HCT116 (cell line): Measurements from ENCODE around the gene SAG. TPM values are rescaled to one million over a fixed set of nuclear protein-coding genes. Genes with fewer than 3 reads are reported as not detected.

Experiments used
- ATAC-seq: fragments of 200-7000 bp; cut with Tn5 transposase; 2 replicates; pipeline ENCODE4 v1.9.1; 2020; ENCODE audit warnings: mild to moderate bottlenecking, moderate library complexity
- BruUV-seq: library from RNA; stranded (reverse); fragments of 400-500 nt; replicated peaks from 2 replicates; lab custom pipeline; 2021; lab: Mats Ljungman, UMichigan
- CTCF ChIA-PET: fragments of 300-600 bp; sonication (Branson Sonifier 250); formaldehyde crosslinking; loops from one replicate; lab custom pipeline; 2021; ENCODE audit warnings: antibody characterized with exemption; lab: Charles Lee
- POLR2A ChIA-PET: fragments of 300-600, 350-600 bp; sonication (Branson Sonifier 250); formaldehyde crosslinking; loops from one replicate; lab custom pipeline; 2021; ENCODE audit warnings: antibody characterized with exemption; lab: Charles Lee
- RAD21 ChIA-PET, 2 experiments: fragments of 300-600 bp; sonication (Branson Sonifier 250); formaldehyde crosslinking; loops; one replicate each; lab custom pipeline; 2023; ENCODE audit warnings: low total read pairs in 2 of 2; ENCODE audit not compliant: uncharacterized antibody in 2 of 2, unreplicated experiment in 2 of 2, low non-redundant PET in 1 of 2; lab: Charles Lee
- DNase-seq: peaks from one replicate; pipeline ENCODE4 v3.0.0-alpha.2; 2010; ENCODE audit warnings: low read depth, low spot score
- H2AFZ ChIP-seq: fragments of 200-600 bp; shearing (Covaris generic), sonication (generic); 2 replicates; pipeline ENCODE4 v1.6.1; 2017; ENCODE audit warnings: low read depth, mixed run types, mixed read lengths, antibody characterized with exemption, low read length; ENCODE audit not compliant: poor library complexity, severe bottlenecking
- H3K27ac ChIP-seq: 2 replicates; pipeline ENCODE4 v1.5.1; 2012; ENCODE audit warnings: low read depth, low read length
- H3K27me3 ChIP-seq: fragments of 200-600 bp; sonication (generic); 2 replicates; pipeline ENCODE4 v1.6.1; 2016; ENCODE audit warnings: mixed run types, low read length, mixed read lengths; ENCODE audit not compliant: insufficient read depth
- H3K36me3 ChIP-seq, 2 experiments: fragments of 200-500 bp in 1 of 2; fragments of 200-600 bp in 1 of 2; sonication (Bioruptor generic) in 1 of 2; sonication (generic) in 1 of 2; 2 replicates each; pipeline versions ENCODE4 v1.5.1 to v1.6.1; 2014 to 2016; ENCODE audit warnings: low read length in 2 of 2, inconsistent platforms in 1 of 2, mixed read lengths in 1 of 2, mixed run types in 1 of 2; ENCODE audit not compliant: insufficient read depth in 2 of 2, control insufficient read depth in 1 of 2
- H3K4me1 ChIP-seq, 2 experiments: fragments of 200-600 bp in 1 of 2; sonication (generic) in 1 of 2; 2 replicates each; pipeline versions ENCODE4 v1.5.1 to v1.6.1; 2012 to 2017; ENCODE audit warnings: low read length in 2 of 2, inconsistent platforms in 1 of 2, mild to moderate bottlenecking in 1 of 2, mixed read lengths in 1 of 2, mixed run types in 1 of 2, moderate library complexity in 1 of 2; ENCODE audit not compliant: insufficient read depth in 2 of 2, control insufficient read depth in 1 of 2
- H3K4me2 ChIP-seq: fragments of 200-600 bp; sonication (generic); 2 replicates; pipeline ENCODE4 v1.6.1; 2017; ENCODE audit warnings: mixed run types, low read length, mixed read lengths
- H3K4me3 ChIP-seq, 2 experiments: fragments of 200-600 bp in 1 of 2; sonication (generic) in 1 of 2; replicated peaks in 1 of 2; 2 replicates each; pipeline ENCODE4 v1.5.1; 2011 to 2016; ENCODE audit warnings: low read length in 2 of 2, control low read depth in 1 of 2, low read depth in 1 of 2, mild to moderate bottlenecking in 1 of 2, mixed read lengths in 1 of 2, mixed run types in 1 of 2
- H3K79me2 ChIP-seq: fragments of 200-600 bp; sonication (generic); 2 replicates; pipeline ENCODE4 v1.6.1; 2017; ENCODE audit warnings: mild to moderate bottlenecking, mixed run types, low read length, moderate library complexity, mixed read lengths; ENCODE audit not compliant: insufficient read depth
- H3K9ac ChIP-seq: fragments of 200-600 bp; sonication (generic); 2 replicates; pipeline ENCODE4 v1.6.1; 2016; ENCODE audit warnings: low read length, mixed read lengths
- H3K9me2 ChIP-seq: fragments of 200-600 bp; sonication (generic), shearing (Covaris generic); 2 replicates; pipeline ENCODE4 v1.6.1; 2017; ENCODE audit warnings: mixed run types, mild to moderate bottlenecking, moderate library complexity; ENCODE audit not compliant: insufficient read depth
- H3K9me3 ChIP-seq, 2 experiments: fragments of 200-500 bp in 1 of 2; fragments of 200-600 bp in 1 of 2; sonication (Bioruptor generic) in 1 of 2; sonication (generic) in 1 of 2; 2 replicates each; pipeline ENCODE4 v1.6.1; 2014 to 2017; ENCODE audit warnings: low read length in 2 of 2, mixed read lengths in 2 of 2, inconsistent platforms in 1 of 2, low read depth in 1 of 2, mild to moderate bottlenecking in 1 of 2, mixed run types in 1 of 2, moderate library complexity in 1 of 2; ENCODE audit not compliant: control insufficient read depth in 1 of 2, insufficient read depth in 1 of 2
- H4K20me1 ChIP-seq: fragments of 200-600 bp; sonication (generic), shearing (Covaris generic); 2 replicates; pipeline ENCODE4 v1.6.1; 2017; ENCODE audit warnings: mixed run types, mild to moderate bottlenecking, moderate library complexity; ENCODE audit not compliant: insufficient read depth
- CBX3 ChIP-seq: IDR thresholded peaks from 2 replicates; pipeline ENCODE4 v1.6.1; 2012; ENCODE audit warnings: low read depth
- CEBPB ChIP-seq: IDR thresholded peaks from 2 replicates; pipeline ENCODE4 v1.6.1; 2012; ENCODE audit warnings: low read depth
- EGR1 ChIP-seq: IDR thresholded peaks from 2 replicates; pipeline ENCODE4 v1.6.1; 2012; ENCODE audit warnings: low read depth
- JUND ChIP-seq: IDR thresholded peaks from 2 replicates; pipeline ENCODE4 v1.6.1; 2012
- POLR2A ChIP-seq: IDR thresholded peaks from 2 replicates; pipeline ENCODE4 v1.7.0; 2011; ENCODE audit warnings: borderline replicate concordance; ENCODE audit not compliant: insufficient read depth, insufficient read length; ENCODE audit errors: extremely low read depth
- POLR2AphosphoS5 ChIP-seq: IDR thresholded peaks from 2 replicates; pipeline ENCODE4 v1.6.1; 2011; ENCODE audit warnings: mild to moderate bottlenecking, low read depth, low read length, moderate library complexity
- RAD21 ChIP-seq: IDR thresholded peaks from 2 replicates; pipeline ENCODE4 v1.6.1; 2012; ENCODE audit warnings: low read depth, mild to moderate bottlenecking
- SIN3A ChIP-seq: IDR thresholded peaks from 2 replicates; pipeline ENCODE4 v1.6.1; 2012; ENCODE audit warnings: low read depth
- SP1 ChIP-seq: IDR thresholded peaks from 2 replicates; pipeline ENCODE4 v1.6.1; 2012; ENCODE audit warnings: low read depth
- SRF ChIP-seq: IDR thresholded peaks from 2 replicates; pipeline ENCODE4 v1.6.1; 2012; ENCODE audit warnings: low read depth
- TCF7L2 ChIP-seq: IDR thresholded peaks from 2 replicates; pipeline ENCODE4 v1.7.0; 2011; ENCODE audit warnings: borderline replicate concordance, inconsistent platforms; ENCODE audit not compliant: insufficient read depth, insufficient read length; ENCODE audit errors: extremely low read depth
- YY1 ChIP-seq: IDR thresholded peaks from 2 replicates; pipeline ENCODE4 v1.6.1; 2011; ENCODE audit warnings: low read length, low read depth, moderate library complexity, mild to moderate bottlenecking; ENCODE audit not compliant: insufficient replicate concordance; ENCODE audit errors: extremely low read depth
- ZBTB33 ChIP-seq: IDR thresholded peaks from 2 replicates; pipeline ENCODE4 v1.6.1; 2011; ENCODE audit warnings: mild to moderate bottlenecking, low read length, moderate library complexity; ENCODE audit not compliant: insufficient replicate concordance; ENCODE audit errors: extremely low read depth
- ZFX ChIP-seq: fragments of 450-650 bp; IDR thresholded peaks from 2 replicates; pipeline ENCODE4 v1.6.1; 2017
- ZNF274 ChIP-seq: fragments of 200-500 bp; sonication (Bioruptor generic); IDR thresholded peaks from 2 replicates; pipeline ENCODE4 v1.6.1; 2014; ENCODE audit warnings: mild to moderate bottlenecking, low read depth, low read length, inconsistent platforms
- intact Hi-C: fragments of 100-400 bp; cut with micrococcal nuclease; formaldehyde crosslinking; loops from 2 replicates; pipeline ENCODE4 v1.10.0; 2022
- total RNA-seq: library from RNA; stranded (reverse); gene quantifications from one replicate; pipeline ENCODE4 v1.2.1, GENCODE V29; 2021; ENCODE audit not compliant: unreplicated experiment

Gene SAG
- total RNA-seq, 1 experiment from 2014 or later: not detected

GRCh38 chr2:233354971-233355574 is 47.5 kb downstream of the SAG start (continued):
- no peak for TF ChIP-seq CBX3

GRCh38 chr2:233355916-233356315 is 48.3 kb downstream of the SAG start:
- no peaks in the 10 kb centered on the region; the same call in 1 of the 2 replicates for H4K20me1 ChIP-seq
- no peaks in the 10 kb centered on the region for H3K9me2 ChIP-seq
- no peak overlapping the region for H3K27ac ChIP-seq
- no peak for DNase-seq
- no peak overlapping the region for H2AFZ ChIP-seq
- POLR2A ChIA-PET: no interaction called here
- no peaks in the 10 kb centered on the region for H3K9me3 ChIP-seq
- BruUV-seq: TSS peak; percentile 71
- TF ChIP-seq TCF7L2 (no peak), POLR2A (no peak), RAD21 (no peak), ZFX (no peak), JUND (no peak), SP1 (no peak), YY1 (no peak), ZBTB33 (no peak), CEBPB (no peak), SRF (no peak), CBX3 (no peak), POLR2AphosphoS5 (no peak), ZNF274 (no peak), EGR1 (no peak), SIN3A (no peak)
- peaks cover 22 to 43% of the 10 kb centered on the region in 2 experiments for H3K4me1 ChIP-seq
- intact Hi-C loops: no loop called here
- H3K4me2 ChIP-seq: peak overlapping the region; percentile 88
- H3K9ac ChIP-seq: no peak overlapping the region
- H3K4me3 ChIP-seq: peak overlapping the region; percentile 65 to 82
- H3K27me3 ChIP-seq: no peaks in the 10 kb centered on the region
- no peak for ATAC-seq
- no peaks in the 10 kb centered on the region; a peak in 1 of 4 replicates for H3K36me3 ChIP-seq
- H3K79me2 ChIP-seq: peaks cover 61% of the 10 kb centered on the region
- RAD21 ChIA-PET: no interaction called here
- CTCF ChIA-PET: no interaction called here
